ENCODE results near the gene PHLDA3.
A peak's percentile ranks its signal among the peaks of the same experiment; 100 is the strongest.

Gene PHLDA3

DNA sequence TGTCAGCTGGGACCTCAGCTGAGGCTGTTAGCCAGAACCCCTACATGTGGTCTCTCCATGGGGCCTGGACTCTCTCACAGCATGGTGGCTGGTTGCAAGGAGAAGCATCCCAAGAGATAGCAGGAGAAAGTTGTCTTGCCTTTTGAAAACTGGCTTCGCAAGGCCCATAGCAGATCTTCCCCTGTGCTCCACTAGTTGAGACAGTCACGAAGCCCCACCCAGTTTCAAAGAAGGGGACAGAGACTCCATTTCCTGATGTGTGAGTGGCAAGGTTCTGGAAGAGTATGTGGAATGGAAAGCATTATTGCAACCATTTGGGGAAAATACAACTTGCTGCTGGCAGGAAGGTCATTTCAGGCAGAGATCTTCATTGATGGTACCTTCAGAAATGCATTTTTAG is 45.5 kb upstream of the PHLDA3 start:
- in situ Hi-C loops (cut with HindIII; ENCODE audit: low sequenced_read_pairs), result no loop called here
- TF ChIP-seq, protein P1, sequence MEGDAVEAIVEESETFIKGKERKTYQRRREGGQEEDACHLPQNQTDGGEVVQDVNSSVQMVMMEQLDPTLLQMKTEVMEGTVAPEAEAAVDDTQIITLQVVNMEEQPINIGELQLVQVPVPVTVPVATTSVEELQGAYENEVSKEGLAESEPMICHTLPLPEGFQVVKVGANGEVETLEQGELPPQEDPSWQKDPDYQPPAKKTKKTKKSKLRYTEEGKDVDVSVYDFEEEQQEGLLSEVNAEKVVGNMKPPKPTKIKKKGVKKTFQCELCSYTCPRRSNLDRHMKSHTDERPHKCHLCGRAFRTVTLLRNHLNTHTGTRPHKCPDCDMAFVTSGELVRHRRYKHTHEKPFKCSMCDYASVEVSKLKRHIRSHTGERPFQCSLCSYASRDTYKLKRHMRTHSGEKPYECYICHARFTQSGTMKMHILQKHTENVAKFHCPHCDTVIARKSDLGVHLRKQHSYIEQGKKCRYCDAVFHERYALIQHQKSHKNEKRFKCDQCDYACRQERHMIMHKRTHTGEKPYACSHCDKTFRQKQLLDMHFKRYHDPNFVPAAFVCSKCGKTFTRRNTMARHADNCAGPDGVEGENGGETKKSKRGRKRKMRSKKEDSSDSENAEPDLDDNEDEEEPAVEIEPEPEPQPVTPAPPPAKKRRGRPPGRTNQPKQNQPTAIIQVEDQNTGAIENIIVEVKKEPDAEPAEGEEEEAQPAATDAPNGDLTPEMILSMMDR (IDR thresholded peaks at IDR 0.05; ENCODE audit: low read depth, low read length), result no peak
- no peak overlapping the region for H3K4me3 ChIP-seq (ENCODE audit: low read depth, low read length)
- no peak for DNase-seq (ENCODE audit: low read depth, low spot score)

DNA sequence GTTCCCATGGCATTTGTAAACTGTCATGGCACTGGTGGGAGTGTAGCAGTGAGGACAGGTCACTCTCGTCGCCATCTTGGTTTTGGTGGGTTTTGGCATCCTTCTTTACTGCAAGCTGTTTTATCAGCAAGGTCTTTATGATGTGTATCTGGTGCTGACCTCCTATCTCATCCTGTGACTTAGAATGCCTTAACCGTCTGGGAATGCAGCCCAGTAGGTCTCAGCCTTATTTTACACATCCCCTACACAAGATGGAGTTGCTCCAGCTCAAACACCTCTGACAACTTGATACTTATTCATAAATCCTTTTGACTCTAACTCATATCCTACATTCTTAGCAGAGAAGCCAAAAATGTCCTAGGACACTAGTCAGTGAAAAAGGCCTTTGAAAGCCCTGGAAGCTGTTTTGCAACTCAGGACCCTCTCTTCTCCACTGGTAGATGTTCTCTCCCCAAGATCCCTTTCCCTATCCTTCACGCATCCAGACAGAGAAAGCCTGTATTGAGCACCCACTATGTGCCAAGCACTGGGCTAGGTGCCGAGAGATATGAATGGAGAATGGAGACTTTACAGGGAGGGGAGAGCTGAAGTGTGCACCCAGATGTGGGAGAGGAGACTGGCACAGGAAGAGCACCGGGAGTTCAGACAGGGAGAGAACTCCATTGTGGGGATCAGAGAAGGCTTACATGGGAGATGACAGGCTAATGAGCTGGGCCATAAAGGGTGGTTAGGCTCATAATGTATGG is 44.7 kb upstream of the PHLDA3 start:
- TF ChIP-seq, protein P1 (IDR thresholded peaks at IDR 0.05; ENCODE audit: low read depth, low read length), result no peak
- in situ Hi-C loops (cut with HindIII; ENCODE audit: low sequenced_read_pairs), result no loop called here
- no peak overlapping the region for H3K4me3 ChIP-seq (ENCODE audit: low read depth, low read length)
- no peak for DNase-seq (ENCODE audit: low read depth, low spot score)

- TF ChIP-seq, protein P1 (IDR thresholded peaks at IDR 0.05; ENCODE audit: low read depth, low read length), result no peak
- no peak overlapping the region for H3K4me3 ChIP-seq (ENCODE audit: low read depth, low read length)
- peak; percentile 21 for DNase-seq (ENCODE audit: low read depth, low spot score)
- in situ Hi-C loops (cut with HindIII; ENCODE audit: low sequenced_read_pairs), result no loop called here
These were observed 43.1 kb upstream of the PHLDA3 start for GRCh38 chr1:201511941-201512539.

DNA sequence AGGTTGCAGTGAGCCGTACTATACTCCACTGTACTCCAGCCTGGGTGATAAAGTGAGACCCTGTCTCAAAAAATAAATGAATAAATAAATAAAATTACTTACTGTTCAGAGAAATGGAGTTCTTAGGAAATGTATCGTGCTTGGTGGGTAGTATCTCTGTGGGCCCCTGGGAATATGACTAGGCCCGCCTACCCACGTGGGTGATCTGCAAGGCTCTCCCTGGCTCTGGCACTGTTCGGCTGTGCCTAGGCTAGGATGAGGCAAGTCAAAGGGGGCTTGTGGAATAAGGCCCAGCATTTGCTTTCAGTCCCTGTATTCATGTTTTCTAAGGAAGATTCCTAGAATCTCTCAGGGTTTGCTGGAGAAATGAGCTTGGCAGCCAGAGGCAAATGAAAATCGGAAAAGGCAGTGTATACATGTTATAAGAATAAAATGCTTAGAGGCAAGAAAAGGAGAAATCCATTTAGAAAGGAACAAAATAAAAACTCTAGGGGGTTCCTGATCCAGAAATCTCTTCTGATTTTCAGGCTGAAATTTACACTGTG is 42.5 kb upstream of the PHLDA3 start:
- DNase-seq (ENCODE audit: low read depth, low spot score), result peak; percentile 13
- H3K4me3 ChIP-seq (ENCODE audit: low read depth, low read length), result no peak overlapping the region
- in situ Hi-C loops (cut with HindIII; ENCODE audit: low sequenced_read_pairs), result no loop called here
- TF ChIP-seq, protein P1 (IDR thresholded peaks at IDR 0.05; ENCODE audit: low read depth, low read length), result no peak

DNA sequence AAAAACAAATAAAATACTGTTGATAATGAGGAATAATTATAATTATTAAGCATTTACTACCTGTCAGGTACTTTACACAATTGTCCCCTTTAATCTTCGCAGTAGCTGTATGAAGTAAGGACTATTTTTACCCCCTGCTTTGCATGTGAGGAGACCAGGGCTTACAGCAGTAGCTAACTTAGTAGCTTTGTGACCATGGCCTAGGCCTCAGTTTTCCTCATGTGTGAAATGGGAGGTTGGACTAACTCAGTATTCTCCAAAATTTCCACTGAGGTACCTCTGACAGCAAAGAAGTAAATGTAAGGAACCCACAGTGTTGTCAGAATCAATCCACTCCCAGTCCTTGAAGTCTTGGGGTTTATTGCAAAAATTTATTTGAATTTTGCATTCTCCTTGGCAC is 41.7 kb upstream of the PHLDA3 start:
- no peak overlapping the region for H3K4me3 ChIP-seq (ENCODE audit: low read depth, low read length)
- no peak for DNase-seq (ENCODE audit: low read depth, low spot score)
- in situ Hi-C loops (cut with HindIII; ENCODE audit: low sequenced_read_pairs), result no loop called here
- TF ChIP-seq, protein P1 (IDR thresholded peaks at IDR 0.05; ENCODE audit: low read depth, low read length), result no peak

GRCh38 chr1:201509601-201510374 is 40.8 kb upstream of the PHLDA3 start:
- H3K4me3 ChIP-seq (ENCODE audit: low read depth, low read length), result no peak overlapping the region
- in situ Hi-C loops (cut with HindIII; ENCODE audit: low sequenced_read_pairs), result no loop called here
- DNase-seq (ENCODE audit: low read depth, low spot score), result no peak
- TF ChIP-seq, protein P1 (IDR thresholded peaks at IDR 0.05; ENCODE audit: low read depth, low read length), result no peak

All from astrocyte of the spinal cord (primary cell).